DLD1 (cell line): ENCODE data around the gene PPP4R2.

Experiments
- in situ Hi-C: cut with HindIII; loops from 2 replicates; pipeline ENCODE4 v1.10.0; 2017; ENCODE audit warnings: low sequenced_read_pairs

PPP4R2 gene, protein sequence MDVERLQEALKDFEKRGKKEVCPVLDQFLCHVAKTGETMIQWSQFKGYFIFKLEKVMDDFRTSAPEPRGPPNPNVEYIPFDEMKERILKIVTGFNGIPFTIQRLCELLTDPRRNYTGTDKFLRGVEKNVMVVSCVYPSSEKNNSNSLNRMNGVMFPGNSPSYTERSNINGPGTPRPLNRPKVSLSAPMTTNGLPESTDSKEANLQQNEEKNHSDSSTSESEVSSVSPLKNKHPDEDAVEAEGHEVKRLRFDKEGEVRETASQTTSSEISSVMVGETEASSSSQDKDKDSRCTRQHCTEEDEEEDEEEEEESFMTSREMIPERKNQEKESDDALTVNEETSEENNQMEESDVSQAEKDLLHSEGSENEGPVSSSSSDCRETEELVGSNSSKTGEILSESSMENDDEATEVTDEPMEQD

DNA sequence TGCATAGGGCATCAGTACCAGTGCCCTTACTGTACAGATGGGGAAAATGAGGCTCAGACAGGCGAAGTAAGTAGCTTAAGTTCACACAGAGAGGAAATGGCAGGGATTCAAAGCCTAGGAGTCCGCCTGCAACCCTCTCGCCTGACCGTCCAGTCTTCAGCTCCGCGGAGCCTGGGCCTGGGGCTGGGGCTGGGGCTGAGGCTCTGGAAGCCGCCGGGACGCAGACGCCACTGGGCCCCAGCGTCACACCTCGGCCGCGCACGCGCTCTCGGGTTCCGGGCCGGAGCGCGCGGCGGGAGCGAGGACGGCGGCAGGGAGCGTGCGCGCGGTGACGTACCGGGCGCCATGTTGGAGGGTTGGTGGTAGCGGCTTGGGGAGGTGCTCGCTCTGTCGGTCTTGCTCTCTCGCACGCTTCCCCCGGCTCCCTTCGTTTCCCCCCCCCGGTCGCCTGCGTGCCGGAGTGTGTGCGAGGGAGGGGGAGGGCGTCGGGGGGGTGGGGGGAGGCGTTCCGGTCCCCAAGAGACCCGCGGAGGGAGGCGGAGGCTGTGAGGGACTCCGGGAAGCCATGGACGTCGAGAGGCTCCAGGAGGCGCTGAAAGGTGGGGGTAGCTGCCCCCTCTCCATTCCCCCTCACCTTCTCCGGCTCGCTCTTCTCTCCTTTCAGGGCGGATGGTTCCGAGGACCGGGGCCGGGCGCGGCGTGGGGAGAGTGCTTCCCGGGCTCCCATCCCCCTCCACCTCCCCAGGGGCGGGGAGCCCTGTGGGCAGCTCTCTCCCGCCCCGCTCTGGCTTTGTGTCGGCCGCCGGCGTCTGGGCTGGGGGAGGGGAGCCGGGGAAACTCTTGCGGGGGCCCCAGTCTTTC, at the start of gene PPP4R2:
TSS of gene PPP4R2 (plus strand) at position 339 of the 861 bp plus-strand sequence. CDS start at position 566, 227 bp downstream.
- in situ Hi-C loops: no loop called here

- in situ Hi-C loops: loop anchor here (5.0 kb wide), 1 partner anchor 34 kb away; no protein-coding TSS in a partner anchor
Observed at GRCh38 chr3:72947715-72948490, 48.7 kb upstream of the PPP4R2 start.

GRCh38 chr3:72949016-72949415, 47.6 kb upstream of the PPP4R2 start:
- in situ Hi-C loops: loop anchor here (5.0 kb wide), 1 partner anchor 33 kb away; no protein-coding TSS in a partner anchor

DNA sequence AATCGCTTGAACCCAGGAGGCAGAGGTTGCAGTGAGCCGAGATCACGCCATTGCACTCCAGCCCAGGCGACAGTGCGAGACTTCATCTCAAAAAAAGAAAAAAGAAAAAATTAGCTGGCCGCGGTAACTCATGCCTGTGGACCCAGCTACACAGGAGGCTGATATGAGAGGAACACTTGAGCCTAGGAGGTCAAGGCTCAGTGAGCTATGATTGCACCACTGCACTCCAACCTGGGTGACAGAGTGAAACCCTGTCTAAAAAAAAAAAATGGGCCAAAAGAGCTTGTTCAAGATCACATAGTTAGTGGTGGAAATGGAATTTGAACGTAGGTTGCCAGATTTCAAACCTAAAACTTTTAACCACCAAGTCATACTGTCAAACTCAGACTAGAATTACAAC, 46.2 kb upstream of the PPP4R2 start:
- in situ Hi-C loops: no loop called here

DNA sequence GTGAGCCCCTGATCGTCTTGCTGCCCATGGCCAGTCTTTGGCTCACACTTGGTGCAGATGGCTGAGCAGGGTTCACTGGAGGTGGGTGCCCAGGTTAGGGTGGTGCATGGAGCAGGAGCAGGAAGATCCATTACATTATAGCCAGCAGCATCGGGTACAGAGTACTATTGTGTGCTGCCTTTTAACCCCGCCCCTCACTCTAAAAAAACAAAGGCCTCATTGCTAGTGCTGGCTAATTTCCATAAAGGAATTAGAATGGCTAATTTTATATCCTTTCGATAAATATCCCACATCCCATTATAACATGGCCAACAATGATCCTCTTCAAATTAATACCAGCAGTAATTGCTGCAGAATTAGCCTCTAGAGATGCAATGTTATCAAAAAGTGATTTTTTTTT, 45.8 kb upstream of the PPP4R2 start:
- in situ Hi-C loops: no loop called here

- in situ Hi-C loops: no loop called here
Observed at GRCh38 chr3:72951259-72951722, 45.3 kb upstream of the PPP4R2 start.

GRCh38 chr3:72953325-72953956, 43.2 kb upstream of the PPP4R2 start:
- in situ Hi-C loops: no loop called here

DNA sequence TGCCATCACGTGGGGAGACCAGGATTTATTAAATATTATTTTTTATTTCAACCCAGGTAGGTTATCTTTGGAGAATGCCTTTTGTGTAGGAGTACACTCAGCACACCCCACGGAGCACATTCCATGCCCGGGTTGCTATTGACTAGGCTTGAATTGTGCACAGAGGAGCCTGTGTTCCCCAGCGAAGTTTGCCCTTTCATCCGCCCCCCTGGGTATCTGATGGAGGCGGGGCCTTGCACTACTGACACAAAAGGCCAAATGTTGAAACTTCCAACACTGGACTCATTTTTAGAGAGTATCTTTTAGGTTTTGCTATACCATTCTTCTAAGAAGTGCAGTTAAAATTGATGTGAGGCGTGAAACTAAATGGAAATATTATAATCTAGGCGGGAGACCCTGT, 39.3 kb upstream of the PPP4R2 start:
- in situ Hi-C loops: no loop called here

DNA sequence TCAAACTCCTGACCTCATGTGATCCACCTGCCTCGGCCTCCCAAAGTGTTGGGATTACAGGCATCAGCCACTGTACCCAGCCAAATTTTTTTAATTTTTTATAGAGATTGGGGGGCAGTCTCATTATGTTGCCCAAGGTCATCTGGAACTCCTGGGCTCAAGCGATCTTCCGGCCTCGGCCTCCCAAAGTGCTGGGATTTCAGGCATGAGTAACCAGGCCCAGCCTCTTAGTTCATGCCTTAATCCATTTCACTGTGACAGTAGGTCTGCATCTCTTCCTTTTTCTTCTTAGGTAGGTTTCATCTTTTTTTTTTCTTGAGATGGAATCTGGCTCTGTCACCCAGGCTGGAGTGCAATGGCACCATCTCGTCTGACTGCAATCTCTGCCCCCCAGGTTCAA, 37.3 kb upstream of the PPP4R2 start:
- in situ Hi-C loops: no loop called here

DNA sequence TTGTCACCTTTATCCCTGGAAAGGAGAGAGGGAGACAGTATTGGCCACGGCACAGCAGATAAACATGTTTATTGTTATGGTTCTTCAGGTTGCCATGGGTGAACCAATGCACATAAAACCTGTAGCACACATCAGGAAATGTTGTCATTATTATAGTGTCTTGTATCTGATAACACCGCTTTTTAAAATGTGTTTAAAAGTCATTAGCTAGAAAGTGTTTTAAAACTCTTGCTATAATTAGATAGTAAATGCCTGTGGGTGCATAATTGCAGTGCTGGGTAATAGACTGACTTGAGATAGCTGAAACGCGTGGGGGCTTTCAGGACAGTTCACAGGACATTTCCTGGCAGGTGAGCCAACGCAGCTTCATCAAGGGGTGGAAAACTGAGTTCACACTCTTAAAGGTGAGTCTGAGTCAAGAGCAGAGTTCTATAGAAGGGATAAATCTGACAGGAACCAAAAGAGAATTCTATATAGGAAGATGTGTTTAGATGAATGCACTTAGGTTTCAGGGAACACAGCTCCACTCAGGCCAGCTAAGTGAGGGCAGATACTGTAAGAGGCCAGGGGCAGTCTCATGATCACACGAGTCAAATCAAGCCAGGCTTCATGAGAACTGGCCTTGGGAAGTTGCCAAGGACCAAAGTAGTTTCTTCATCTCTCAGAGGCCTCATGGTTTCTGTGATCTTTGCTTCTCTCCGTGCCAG, 35.6 kb upstream of the PPP4R2 start:
- in situ Hi-C loops: no loop called here

DNA sequence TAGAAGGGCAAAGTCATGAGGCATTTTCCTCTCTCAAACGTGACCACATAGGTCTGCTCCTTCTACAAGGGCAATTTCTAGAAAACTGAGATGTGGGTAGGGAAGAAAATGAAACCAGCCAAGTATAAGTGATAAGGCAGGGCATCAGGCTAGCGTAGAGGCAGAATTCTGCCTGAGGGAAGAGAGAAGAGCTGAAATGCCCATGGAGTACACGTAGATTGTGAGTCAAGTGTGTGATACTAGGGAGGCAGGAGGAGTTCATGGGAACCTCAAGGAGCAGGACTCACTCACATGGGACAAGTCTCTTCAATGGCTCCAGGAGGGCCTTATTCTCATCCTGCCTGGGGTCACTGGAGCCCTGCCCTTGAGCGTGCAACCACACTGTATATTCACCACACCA, 34.9 kb upstream of the PPP4R2 start:
- in situ Hi-C loops: no loop called here

DNA sequence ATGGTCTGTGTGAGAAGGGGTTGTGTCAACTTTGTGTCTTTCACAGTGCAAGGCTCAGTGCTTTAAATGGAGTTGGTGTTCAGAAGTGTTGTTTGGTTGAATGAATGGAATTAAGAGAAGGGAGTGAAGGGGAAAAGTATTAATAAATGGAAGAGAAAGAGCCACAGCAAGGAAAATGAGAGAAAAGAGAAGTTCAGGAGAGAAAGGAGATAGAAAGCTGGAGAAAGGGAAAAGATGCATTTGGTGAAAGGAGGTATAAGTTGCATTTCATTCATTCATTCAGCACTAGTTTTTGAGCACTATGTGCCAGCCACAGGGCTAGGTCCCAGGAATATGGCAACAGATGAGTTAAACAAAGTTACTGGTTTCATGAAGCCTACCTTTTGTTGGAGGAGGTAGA, 34.3 kb upstream of the PPP4R2 start:
- in situ Hi-C loops: no loop called here

GRCh38 chr3:72964633-72965032, 32.0 kb upstream of the PPP4R2 start:
- in situ Hi-C loops: no loop called here

DNA sequence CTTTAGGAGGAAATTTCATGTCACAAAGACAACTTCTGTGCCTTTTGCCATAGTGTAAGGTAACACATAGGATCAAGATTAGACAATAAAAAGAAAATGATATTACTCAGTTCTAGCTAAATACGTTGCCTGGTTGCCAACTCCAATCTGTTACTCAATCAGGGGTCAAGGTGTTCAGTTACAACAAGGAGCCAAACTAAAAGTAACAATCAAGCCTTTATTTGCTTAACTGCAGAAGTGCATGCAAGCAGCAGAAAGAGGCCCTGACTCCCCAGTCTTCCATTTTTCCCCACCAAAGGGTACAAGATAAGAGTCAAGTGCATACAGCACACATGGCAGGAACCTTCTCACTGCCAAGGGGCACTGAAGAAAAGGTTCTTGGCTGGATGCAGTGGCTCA, 28.3 kb upstream of the PPP4R2 start:
- in situ Hi-C loops: no loop called here

GRCh38 chr3:72969766-72970165, 26.8 kb upstream of the PPP4R2 start:
- in situ Hi-C loops: no loop called here

- in situ Hi-C loops: no loop called here
Observed at GRCh38 chr3:72970942-72971341, 25.7 kb upstream of the PPP4R2 start.

- in situ Hi-C loops: no loop called here
Observed at GRCh38 chr3:72972706-72973030, 23.9 kb upstream of the PPP4R2 start.

DNA sequence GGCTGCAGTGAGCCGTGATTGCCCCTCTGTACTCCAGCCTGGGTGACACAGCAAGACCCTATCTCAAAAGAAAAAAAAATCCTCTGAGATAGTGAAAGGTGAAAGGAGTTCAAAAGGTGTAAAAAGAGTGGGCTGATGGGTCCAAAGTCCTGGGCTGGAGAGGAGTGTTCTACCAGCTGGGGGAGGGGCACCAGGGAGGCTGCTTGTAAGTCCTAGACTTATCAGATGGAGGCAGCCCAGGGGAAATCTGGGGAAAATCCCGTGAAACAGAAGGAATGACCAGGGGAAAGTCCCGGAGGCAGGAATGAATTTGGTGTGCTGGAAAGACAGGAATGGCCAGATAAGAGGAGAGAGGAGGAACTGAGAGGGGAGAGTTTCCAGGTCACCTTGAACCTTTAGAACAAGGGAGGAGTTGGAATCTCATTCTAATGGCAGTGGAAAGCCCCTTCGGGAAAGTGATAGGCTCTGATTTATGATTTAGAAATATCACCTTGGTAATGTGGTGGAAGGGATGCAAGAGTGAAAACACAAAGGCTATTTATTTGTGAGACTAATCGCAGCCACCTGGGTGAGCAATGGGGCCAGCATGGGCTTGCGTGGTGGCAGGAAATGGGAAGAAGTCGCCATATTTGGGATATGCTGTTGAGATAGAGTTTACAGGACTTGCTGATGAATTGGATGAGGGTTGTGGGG, 23.4 kb upstream of the PPP4R2 start:
- in situ Hi-C loops: no loop called here

DNA sequence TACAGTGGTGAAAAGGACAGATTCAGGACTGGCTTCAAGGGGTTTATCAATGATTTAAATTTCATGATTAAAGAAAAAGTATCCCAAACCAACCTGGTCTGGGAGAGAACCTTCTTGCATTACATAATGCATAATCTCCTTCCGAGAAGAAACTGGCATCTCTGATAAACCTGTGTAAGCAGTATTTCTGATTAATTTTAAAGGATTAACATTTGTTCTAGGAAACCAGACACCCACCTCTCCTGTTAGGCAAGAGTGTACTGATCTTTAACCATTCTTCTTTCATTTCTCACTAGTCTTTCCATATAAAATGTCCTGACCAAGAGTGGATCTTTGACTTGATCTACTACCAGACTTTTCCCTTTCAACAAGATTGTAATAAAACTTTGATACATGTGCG, 22.8 kb upstream of the PPP4R2 start:
- in situ Hi-C loops: no loop called here
